GM11168 (cell line): ENCODE results near the gene ZNF469.

Experiments used
- in situ Hi-C: fragments of 300-500 bp; cut with MboI; formaldehyde crosslinking; loops from one replicate; pipeline ENCODE4 v1.12.0; 2022; ENCODE audit warnings: low sequenced_read_pairs; ENCODE audit not compliant: unreplicated experiment

The ZNF469 gene

GRCh38 chr16:88375996-88376834 lies 6.5 kb upstream of the ZNF469 start:
- in situ Hi-C loops = no loop called here

- in situ Hi-C loops = no loop called here
Observed at GRCh38 chr16:88376835-88377726, 5.7 kb upstream of the ZNF469 start.

- in situ Hi-C loops = no loop called here
Observed at GRCh38 chr16:88377961-88378360, 4.8 kb upstream of the ZNF469 start.

- in situ Hi-C loops = no loop called here
Observed at GRCh38 chr16:88378401-88378800, 4.4 kb upstream of the ZNF469 start.

- in situ Hi-C loops = no loop called here
Observed at GRCh38 chr16:88378836-88379693, 3.7 kb upstream of the ZNF469 start.

DNA sequence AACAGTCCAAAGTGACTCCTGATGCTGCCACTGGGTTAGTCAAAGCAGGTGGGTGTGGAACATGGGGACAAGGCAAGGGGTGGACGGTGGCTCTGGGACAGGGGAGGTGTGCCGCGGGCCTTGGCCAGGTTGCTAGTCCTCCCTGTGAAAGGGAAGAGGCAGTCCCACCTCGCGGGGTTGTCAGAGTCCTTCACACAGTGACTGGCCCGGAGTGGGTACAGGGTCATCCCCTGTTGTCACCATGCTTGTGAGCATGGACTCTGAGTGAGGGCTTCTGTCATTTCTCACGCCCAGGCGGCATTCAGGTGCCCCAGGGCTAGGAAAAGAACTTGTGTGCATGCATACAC lies 3.1 kb upstream of the ZNF469 start:
- in situ Hi-C loops = no loop called here

DNA sequence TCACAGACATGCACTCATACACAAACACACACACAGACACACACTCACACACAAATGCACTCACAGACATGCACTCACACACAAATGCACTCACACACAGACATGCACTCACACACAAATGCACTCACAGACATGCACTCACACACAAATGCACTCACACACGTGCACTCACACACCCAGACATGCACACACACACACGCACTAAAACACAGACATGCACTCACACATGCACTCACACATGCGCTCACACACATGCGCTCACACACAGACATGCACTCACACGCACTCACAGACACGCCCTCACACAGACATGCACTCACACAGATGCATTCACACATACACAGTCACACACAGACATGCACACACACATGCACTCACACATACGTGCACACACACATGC lies 2.7 kb upstream of the ZNF469 start:
- in situ Hi-C loops = no loop called here

DNA sequence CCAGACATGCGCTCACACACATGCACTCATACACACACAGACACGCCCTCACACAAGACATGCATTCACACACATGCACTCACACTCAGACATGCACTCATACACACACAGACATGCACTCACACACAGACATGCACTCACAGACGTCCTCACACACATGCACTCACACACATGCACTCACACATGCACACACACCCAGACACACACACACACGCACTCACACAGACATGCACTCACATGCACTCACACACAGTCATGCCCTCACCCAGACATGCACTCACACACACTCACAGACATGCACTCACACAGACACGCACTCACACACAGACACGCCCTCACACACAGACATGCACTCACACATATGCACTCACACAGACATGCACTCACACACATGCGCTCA lies 2.1 kb upstream of the ZNF469 start:
- in situ Hi-C loops = no loop called here

DNA sequence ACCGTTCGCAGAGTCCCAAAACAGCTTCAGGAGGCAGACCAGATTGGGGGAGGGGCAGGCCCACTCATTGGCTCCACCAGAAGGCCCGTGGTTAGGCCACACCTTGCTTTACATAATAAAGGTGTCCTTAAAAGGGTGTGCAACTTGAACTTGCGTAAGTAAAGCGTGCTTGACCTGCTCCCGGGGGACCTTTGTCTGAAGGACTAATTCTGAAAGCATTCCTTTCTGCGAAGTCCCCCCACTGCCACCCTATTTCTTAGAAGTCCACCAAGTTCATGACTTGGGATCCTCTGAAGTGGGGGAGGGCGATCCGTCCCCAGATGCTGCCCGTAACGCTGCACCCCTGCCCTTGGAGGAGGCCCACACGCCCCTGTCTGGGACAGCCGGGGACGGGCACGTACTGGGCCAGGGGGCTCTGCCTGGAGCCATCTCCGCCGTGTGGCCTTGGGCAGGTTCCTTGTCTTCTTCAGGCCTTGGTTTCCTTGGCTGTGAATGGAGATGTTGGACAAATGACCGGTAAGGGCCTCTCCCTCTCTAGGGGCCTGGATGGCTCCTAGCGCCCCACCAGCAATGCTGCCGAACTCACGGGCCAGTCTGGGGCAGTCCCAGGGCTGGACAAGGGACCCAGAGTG lies 823 bp upstream of the ZNF469 start:
- in situ Hi-C loops = no loop called here

DNA sequence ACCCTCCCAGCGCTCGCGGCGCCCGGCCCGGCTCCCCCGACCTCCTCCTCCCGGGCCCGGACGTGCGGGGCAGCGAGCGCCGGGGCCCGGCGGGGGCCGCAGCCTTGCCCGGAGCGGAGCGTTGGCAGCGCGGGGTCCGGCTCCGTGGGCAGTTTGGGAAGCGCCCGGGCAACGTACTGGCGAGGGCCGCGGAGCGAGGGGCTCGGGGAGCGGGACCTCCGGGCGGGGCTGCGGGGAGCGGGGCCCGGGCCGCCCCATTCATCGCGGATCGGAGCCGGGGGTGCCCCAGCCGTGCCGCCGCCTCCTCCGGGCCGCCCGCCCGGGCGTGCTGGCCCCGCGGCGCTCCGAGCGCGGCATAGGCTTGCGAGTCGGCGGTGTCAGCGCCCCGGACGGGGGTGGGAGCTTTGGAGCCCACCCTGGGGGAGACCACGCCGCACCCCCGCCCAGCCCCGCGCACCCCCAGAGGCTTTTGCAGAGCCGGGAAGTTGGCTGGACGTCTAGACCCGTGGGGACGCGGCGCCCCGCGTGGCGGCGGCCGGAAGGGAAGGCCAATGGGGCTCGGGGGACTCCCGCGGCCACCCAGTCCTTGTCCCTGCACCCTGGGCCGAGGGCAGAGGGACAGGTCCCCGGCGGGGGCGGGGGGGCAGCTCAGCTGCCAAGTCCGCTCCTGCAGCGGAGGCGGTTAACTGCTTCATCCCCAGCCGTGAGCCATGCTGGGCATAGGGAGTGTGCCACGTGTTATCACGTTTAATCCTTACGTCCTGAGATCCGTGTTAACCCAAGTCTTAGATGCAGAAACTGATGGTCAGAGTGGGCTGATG lies 852 bp downstream of the ZNF469 start:
- in situ Hi-C loops = no loop called here

- in situ Hi-C loops = no loop called here
Observed at GRCh38 chr16:88384222-88385111, 1.7 kb downstream of the ZNF469 start.

DNA sequence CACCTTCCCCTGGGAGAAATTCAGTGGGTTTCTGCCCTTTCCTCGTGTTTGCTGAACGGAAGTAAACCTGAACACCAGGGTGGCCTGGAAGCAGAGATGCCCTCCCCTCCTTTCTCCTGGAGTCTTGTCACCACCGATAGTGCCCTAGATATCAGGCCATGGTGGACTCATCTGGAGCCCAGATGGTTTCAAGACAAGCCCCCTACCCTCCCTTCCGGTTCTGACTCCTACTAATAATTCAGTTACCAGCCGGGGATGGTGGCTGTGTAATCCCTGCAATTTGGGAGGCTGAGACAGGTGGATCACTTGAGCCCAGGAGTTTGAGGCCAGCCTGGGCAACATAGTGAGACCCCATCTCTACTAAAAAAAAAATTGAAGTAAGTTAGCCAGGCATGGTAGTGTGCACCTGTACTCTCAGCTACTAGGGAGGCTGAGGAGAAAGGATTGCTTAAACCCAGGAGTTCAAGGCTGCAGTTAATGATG lies 2.4 kb downstream of the ZNF469 start:
- in situ Hi-C loops = no loop called here

GRCh38 chr16:88385831-88386815 lies 3.4 kb downstream of the ZNF469 start:
- in situ Hi-C loops = no loop called here

DNA sequence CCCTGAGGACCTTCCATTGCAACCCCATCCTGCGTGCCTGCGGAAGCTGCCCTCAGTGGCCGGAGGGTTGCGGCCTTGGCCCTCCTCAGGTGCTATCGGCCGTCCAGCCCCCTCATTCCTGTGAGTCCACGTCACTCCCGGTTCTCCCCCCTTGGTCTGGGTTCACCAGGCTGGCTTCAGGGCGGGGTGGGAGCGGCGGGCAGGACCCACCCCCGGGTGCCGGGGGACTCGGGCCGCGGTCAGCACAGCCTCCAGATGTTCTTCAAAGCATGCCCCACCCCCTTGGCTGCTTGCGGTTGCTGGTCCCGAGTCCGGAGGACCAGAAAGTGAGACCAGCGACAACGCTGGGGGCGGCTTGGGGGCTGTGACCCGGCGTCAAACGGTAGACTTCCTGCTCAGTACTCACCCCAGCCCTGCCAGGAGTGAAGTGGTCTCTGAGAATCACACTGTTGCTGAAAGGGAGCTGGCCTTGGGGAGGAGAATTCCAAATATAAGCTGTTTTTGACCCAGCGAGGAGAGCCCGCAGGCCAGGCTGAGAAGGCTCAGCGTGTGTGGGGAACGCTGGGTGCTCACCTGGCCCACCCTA lies 4.5 kb downstream of the ZNF469 start:
- in situ Hi-C loops = no loop called here

DNA sequence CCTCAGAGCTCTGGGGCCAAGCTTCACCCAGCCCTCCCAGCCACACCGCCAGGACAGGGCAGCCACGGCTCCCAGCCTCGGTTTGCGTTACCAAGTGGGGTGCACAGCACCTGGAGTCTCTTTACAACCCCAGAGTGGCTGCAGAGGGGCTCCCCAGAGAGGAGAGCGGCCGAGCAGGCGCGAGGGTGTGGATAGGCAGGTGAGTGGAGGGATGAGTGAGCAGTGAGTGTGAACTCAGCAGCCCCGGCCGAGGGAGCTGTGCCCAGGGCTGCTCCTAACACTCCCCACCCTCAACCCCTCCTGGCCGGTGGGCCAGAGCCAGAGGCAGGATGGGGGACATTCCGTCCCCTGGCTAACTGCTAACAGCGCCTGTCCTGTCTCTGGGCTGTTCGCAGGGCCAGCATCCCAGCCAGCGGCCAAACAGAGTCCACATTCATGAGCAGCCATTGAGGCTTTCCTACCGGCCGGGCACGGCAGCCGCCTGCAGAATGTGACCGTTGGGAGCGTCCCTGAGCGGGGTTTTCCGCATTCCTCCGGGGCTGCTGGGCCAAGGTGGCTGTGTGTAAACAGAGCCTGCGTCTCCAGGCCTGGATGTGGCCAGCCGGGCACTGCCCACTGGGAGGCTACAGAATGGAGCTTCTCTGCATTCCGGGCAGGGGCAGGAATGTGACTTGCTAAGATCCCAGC lies 5.3 kb downstream of the ZNF469 start:
- in situ Hi-C loops = no loop called here

GRCh38 chr16:88389191-88389590 lies 6.4 kb downstream of the ZNF469 start:
- in situ Hi-C loops = no loop called here
